HEK293T (cell line): ENCODE measurements around the gene FLNB.

Source experiments
- BHLHE40 ChIP-seq: fragments of 450-650 bp; IDR thresholded peaks from 2 replicates; pipeline ENCODE4 v1.6.1; 2016; ENCODE audit warnings: mild to moderate bottlenecking, moderate library complexity, borderline replicate concordance
- CTBP1 ChIP-seq: fragments of 450-650 bp; IDR thresholded peaks from 2 replicates; pipeline ENCODE4 v1.6.1; 2016; ENCODE audit warnings: borderline replicate concordance
- ELF4 ChIP-seq: fragments of 450-650 bp; IDR thresholded peaks from 2 replicates; pipeline ENCODE4 v1.6.1; 2017; ENCODE audit warnings: antibody characterized with exemption
- FOXA1 ChIP-seq: fragments of 450-650 bp; IDR thresholded peaks from 2 replicates; pipeline ENCODE4 v1.6.1; 2016; ENCODE audit warnings: mild to moderate bottlenecking
- HDGF ChIP-seq: fragments of 450-650 bp; IDR thresholded peaks from 2 replicates; pipeline ENCODE4 v1.6.1; 2017; ENCODE audit warnings: antibody characterized with exemption, borderline replicate concordance
- L3MBTL2 ChIP-seq: fragments of 450-650 bp; conservative IDR thresholded peaks from 2 replicates; pipeline ENCODE4 v1.6.1; 2016; ENCODE audit warnings: mild to moderate bottlenecking
- LEF1 ChIP-seq: fragments of 450-650 bp; IDR thresholded peaks from 2 replicates; pipeline ENCODE4 v1.6.1; 2017; ENCODE audit warnings: mild to moderate bottlenecking, borderline replicate concordance
- NFRKB ChIP-seq: fragments of 450-650 bp; IDR thresholded peaks from 2 replicates; pipeline ENCODE4 v1.6.1; 2016; ENCODE audit warnings: mild to moderate bottlenecking, moderate library complexity
- SP1 ChIP-seq: fragments of 450-650 bp; IDR thresholded peaks from 2 replicates; pipeline ENCODE4 v1.6.1; 2017
- SUZ12 ChIP-seq: fragments of 450-650 bp; IDR thresholded peaks from 2 replicates; pipeline ENCODE4 v1.6.1; 2016; ENCODE audit warnings: mild to moderate bottlenecking
- TARDBP ChIP-seq: fragments of 450-650 bp; IDR thresholded peaks from 2 replicates; pipeline ENCODE4 v1.6.1; 2016
- ZNF384 ChIP-seq: fragments of 450-650 bp; IDR thresholded peaks from 2 replicates; pipeline ENCODE4 v1.6.1; 2016

GRCh38 chr3:58197588-58197987 is 189.4 kb downstream of the FLNB start:
- TF ChIP-seq SP1 (no peak), L3MBTL2 (no peak), NFRKB (no peak), ZNF384 (no peak), FOXA1 (no peak), CTBP1 (no peak), TARDBP (no peak), LEF1 (no peak), BHLHE40 (no peak), HDGF (no peak), ELF4 (no peak), SUZ12 (no peak)
